IMR-90 (cell line): ENCODE results near the gene GATAD2A. TPM values are rescaled to one million over a fixed set of nuclear protein-coding genes. Genes with fewer than 3 reads are reported as not detected.

Experiments used
- ATAC-seq: fragments of 200-7000 bp; cut with Tn5 transposase; 2 replicates; pipeline ENCODE4 v1.9.1; 2020; ENCODE audit warnings: low read depth, mild to moderate bottlenecking, moderate library complexity
- BruUV-seq: library from RNA; stranded (reverse); fragments of 400-500 nt; replicated peaks from 2 replicates; lab custom pipeline; 2021; lab: Mats Ljungman, UMichigan
- CTCF ChIA-PET: fragments of 300-600 bp; formaldehyde crosslinking; extraction: SDS; loops from one replicate; lab custom pipeline; 2021; ENCODE audit warnings: antibody characterized with exemption; lab: Yijun Ruan, JAX
- POLR2A ChIA-PET: fragments of 300-600 bp; sonication (Branson Sonifier 250); formaldehyde crosslinking; loops from one replicate; lab custom pipeline; 2022; ENCODE audit warnings: antibody characterized with exemption; ENCODE audit not compliant: unreplicated experiment; lab: Charles Lee
- DNase-seq: peaks from one replicate; pipeline ENCODE4 v3.0.0; 2013
- H2AFZ ChIP-seq: replicated peaks from 2 replicates; pipeline ENCODE3; 2013; ENCODE audit warnings: low read length, mild to moderate bottlenecking; ENCODE audit not compliant: poor library complexity
- H2AK5ac ChIP-seq: 2 replicates; pipeline ENCODE4 v1.6.1; 2013; ENCODE audit warnings: low read depth, low read length, inconsistent platforms
- H2AK9ac ChIP-seq: replicated peaks from 2 replicates; pipeline ENCODE3; 2013; ENCODE audit warnings: mild to moderate bottlenecking, low read depth, low read length, moderate library complexity; ENCODE audit not compliant: poor library complexity
- H2BK120ac ChIP-seq: 2 replicates; pipeline ENCODE4 v1.6.1; 2013; ENCODE audit warnings: low read depth, low read length, inconsistent platforms
- H2BK15ac ChIP-seq: 3 replicates; pipeline ENCODE4 v1.6.1; 2013; ENCODE audit warnings: low read depth, low read length, inconsistent platforms
- H2BK20ac ChIP-seq: 2 replicates; pipeline ENCODE4 v1.6.1; 2013; ENCODE audit warnings: low read depth, mild to moderate bottlenecking, inconsistent platforms, low read length, moderate library complexity
- H2BK5ac ChIP-seq: 2 replicates; pipeline ENCODE4 v1.6.1; 2013; ENCODE audit warnings: mild to moderate bottlenecking, low read depth, low read length, inconsistent platforms; ENCODE audit not compliant: poor library complexity, severe bottlenecking
- H3K14ac ChIP-seq: replicated peaks from 2 replicates; pipeline ENCODE4 v1.6.1; 2013; ENCODE audit warnings: low read depth, low read length, inconsistent platforms
- H3K18ac ChIP-seq: 2 replicates; pipeline ENCODE4 v1.6.1; 2013; ENCODE audit warnings: low read depth, low read length, control low read depth
- H3K23ac ChIP-seq: 2 replicates; pipeline ENCODE4 v1.6.1; 2013; ENCODE audit warnings: low read depth, low read length, inconsistent platforms
- H3K27ac ChIP-seq: 2 replicates; pipeline ENCODE4 v1.5.1; 2013; ENCODE audit warnings: mild to moderate bottlenecking, control low read depth, low read length; ENCODE audit not compliant: insufficient read depth
- H3K27me3 ChIP-seq: 2 replicates; pipeline ENCODE4 v1.6.1; 2013; ENCODE audit warnings: low read length; ENCODE audit not compliant: control insufficient read depth, insufficient read depth
- H3K36me3 ChIP-seq: 2 replicates; pipeline ENCODE4 v1.6.1; 2013; ENCODE audit warnings: low read length, mixed read lengths; ENCODE audit not compliant: control insufficient read depth, insufficient read depth
- H3K4ac ChIP-seq: 2 replicates; pipeline ENCODE4 v1.6.1; 2013; ENCODE audit warnings: low read depth, low read length, inconsistent platforms
- H3K4me1 ChIP-seq: 2 replicates; pipeline ENCODE4 v1.6.1; 2013; ENCODE audit warnings: low read length, mixed read lengths; ENCODE audit not compliant: control insufficient read depth, insufficient read depth
- H3K4me2 ChIP-seq: 2 replicates; pipeline ENCODE4 v1.6.1; 2013; ENCODE audit warnings: low read depth, mild to moderate bottlenecking, control low read depth, low read length, moderate library complexity
- H3K4me3 ChIP-seq: 2 replicates; pipeline ENCODE4 v1.5.1; 2013; ENCODE audit warnings: low read depth, mild to moderate bottlenecking, control low read depth, low read length, moderate library complexity; ENCODE audit not compliant: insufficient read depth
- H3K56ac ChIP-seq: 2 replicates; pipeline ENCODE4 v1.6.1; 2013; ENCODE audit warnings: low read length, inconsistent platforms; ENCODE audit not compliant: insufficient read depth; ENCODE audit errors: extremely low read depth
- H3K79me1 ChIP-seq, 2 experiments: 2 replicates each; pipeline ENCODE4 v1.6.1; 2013; ENCODE audit warnings: low read length in 2 of 2, inconsistent platforms in 1 of 2, low read depth in 1 of 2
- H3K9ac ChIP-seq: 2 replicates; pipeline ENCODE4 v1.6.1; 2013; ENCODE audit warnings: low read depth, low read length, control low read depth
- H3K9me1 ChIP-seq: 2 replicates; pipeline ENCODE4 v1.6.1; 2013; ENCODE audit warnings: low read length, inconsistent platforms; ENCODE audit not compliant: insufficient read depth
- H3K9me3 ChIP-seq: 2 replicates; pipeline ENCODE4 v1.6.1; 2013; ENCODE audit warnings: low read length; ENCODE audit not compliant: control insufficient read depth, insufficient read depth
- H4K20me1 ChIP-seq: 2 replicates; pipeline ENCODE4 v1.6.1; 2013; ENCODE audit warnings: low read length, inconsistent platforms; ENCODE audit not compliant: insufficient read depth
- H4K5ac ChIP-seq: 2 replicates; pipeline ENCODE4 v1.6.1; 2013; ENCODE audit warnings: mild to moderate bottlenecking, low read depth, low read length, control low read depth
- H4K8ac ChIP-seq, 2 experiments: 2 replicates each; pipeline ENCODE4 v1.6.1; 2013; ENCODE audit warnings: low read depth in 2 of 2, low read length in 2 of 2, control low read depth in 1 of 2, inconsistent platforms in 1 of 2
- H4K91ac ChIP-seq: 2 replicates; pipeline ENCODE4 v1.6.1; 2013; ENCODE audit warnings: low read depth, low read length, inconsistent platforms; ENCODE audit not compliant: insufficient read depth
- BHLHE40 ChIP-seq: fragments of 150-350 bp; IDR thresholded peaks from 2 replicates; pipeline ENCODE4 v1.6.1; 2016; ENCODE audit warnings: mild to moderate bottlenecking, low read depth, low read length
- CHD1 ChIP-seq: IDR thresholded peaks from 2 replicates; pipeline ENCODE4 v1.6.1; 2012; ENCODE audit warnings: low read depth, low read length, improper control_type of control experiment
- FOS ChIP-seq: fragments of 150-350 bp; IDR thresholded peaks from 2 replicates; pipeline ENCODE4 v1.6.1; 2016; ENCODE audit warnings: low read depth, low read length
- MAFK ChIP-seq: IDR thresholded peaks from 2 replicates; pipeline ENCODE4 v1.6.1; 2012; ENCODE audit warnings: low read depth, low read length, improper control_type of control experiment
- MAZ ChIP-seq: IDR thresholded peaks from 2 replicates; pipeline ENCODE4 v1.6.1; 2012; ENCODE audit warnings: low read depth, mild to moderate bottlenecking, low read length, improper control_type of control experiment, moderate library complexity, borderline replicate concordance
- MXI1 ChIP-seq: IDR thresholded peaks from 2 replicates; pipeline ENCODE4 v1.6.1; 2012; ENCODE audit warnings: low read depth, mild to moderate bottlenecking, low read length, moderate library complexity, borderline replicate concordance
- NFE2L2 ChIP-seq: fragments of 150-350 bp; IDR thresholded peaks from 2 replicates; pipeline ENCODE4 v1.6.1; 2016; ENCODE audit warnings: low read depth, mild to moderate bottlenecking, low read length
- RAD21 ChIP-seq: IDR thresholded peaks from 2 replicates; pipeline ENCODE4 v1.6.1; 2012; ENCODE audit warnings: low read length, improper control_type of control experiment
- RCOR1 ChIP-seq: IDR thresholded peaks from 2 replicates; pipeline ENCODE4 v1.6.1; 2012; ENCODE audit warnings: mild to moderate bottlenecking, low read length, improper control_type of control experiment; ENCODE audit not compliant: insufficient replicate concordance
- RFX5 ChIP-seq: IDR thresholded peaks from 2 replicates; pipeline ENCODE4 v1.8.0; 2012; ENCODE audit warnings: low read depth, mild to moderate bottlenecking, low read length, moderate library complexity
- SMC3 ChIP-seq: fragments of 150-350 bp; IDR thresholded peaks from 2 replicates; pipeline ENCODE4 v1.6.1; 2016; ENCODE audit warnings: low read depth, mild to moderate bottlenecking, antibody characterized with exemption, low read length, moderate library complexity
- WGBS, 2 experiments: methylation state at CpG; one replicate each; pipeline versions ENCODE4 v1.1.5 to v1.1.7; 2013; ENCODE audit warnings: missing lambda C conversion rate in 2 of 2; ENCODE audit not compliant: insufficient read length in 1 of 2; ENCODE audit errors: extremely low coverage in 2 of 2; 5-methylcytosine and 5-hydroxymethylcytosine counted together
- dilution Hi-C: fragments of 300-500 bp; cut with HindIII; formaldehyde crosslinking; loops from one replicate; pipeline ENCODE4 v1.14.3; 2018; ENCODE audit warnings: low sequenced_read_pairs; ENCODE audit not compliant: unreplicated experiment
- in situ Hi-C: fragments of 300-500 bp; cut with MboI; formaldehyde crosslinking; loops from 3 replicates; pipeline ENCODE4 v1.14.3; 2019; ENCODE audit warnings: low sequenced_read_pairs, inconsistent platforms, mixed read lengths
- intact Hi-C: fragments of 100-400 bp; cut with micrococcal nuclease; formaldehyde crosslinking; loops from 2 replicates; pipeline ENCODE4 v1.10.0; 2022
- polyA plus RNA-seq, 3 experiments: library from polyadenylated mRNA; depleted of rRNA; stranded (reverse); fragments of >200 nt; gene quantifications; 2 replicates each; pipeline ENCODE4 v1.2.3, GENCODE V29; 2012; ENCODE audit warnings: low replicate concordance in 1 of 3
- total RNA-seq: library from RNA; depleted of rRNA; stranded (reverse); fragments of >200 nt; gene quantifications from 2 replicates; pipeline ENCODE4 v1.2.3, GENCODE V29; 2012
- TF ChIP-seq, protein P1 (sequence below): fragments of 150-350 bp; IDR thresholded peaks from 2 replicates; pipeline ENCODE4 v1.6.1; 2017; ENCODE audit warnings: mild to moderate bottlenecking, antibody characterized with exemption, low read length, low read depth
- TF ChIP-seq, protein P2 (sequence below): fragments of 150-350 bp; IDR thresholded peaks from 2 replicates; pipeline ENCODE4 v1.6.1; 2016; ENCODE audit warnings: low read depth, mild to moderate bottlenecking, low read length, moderate library complexity, borderline replicate concordance
- TF ChIP-seq, protein P3 (sequence below): conservative IDR thresholded peaks from 2 replicates; pipeline ENCODE4 v1.5.1; 2012; ENCODE audit warnings: mild to moderate bottlenecking, low read depth, low read length, improper control_type of control experiment

GATAD2A gene
- total and polyA plus RNA-seq, 2 of the 4 experiments (the other 2 are of a cell fraction): 23.5 to 33.2 TPM

DNA sequence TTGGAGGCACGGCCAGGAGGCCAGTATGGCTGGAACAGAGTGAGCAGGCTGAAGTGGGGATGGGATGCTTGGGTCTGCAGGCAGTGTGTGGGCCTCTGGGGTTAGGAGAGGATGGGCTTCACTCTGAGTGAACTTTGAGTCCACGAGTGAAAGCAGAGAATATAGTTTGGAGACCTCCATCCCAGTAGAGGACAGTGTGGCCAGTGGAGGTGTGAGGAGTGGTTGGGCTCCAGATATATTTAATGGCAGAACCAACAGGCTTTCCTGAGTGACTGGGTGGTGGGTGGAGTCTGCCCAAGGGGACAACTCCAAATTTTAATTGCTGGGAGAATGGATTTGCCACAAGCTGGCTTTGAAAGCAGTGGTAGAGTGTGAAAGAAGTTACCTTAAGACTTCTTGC is 27.3 kb downstream of the GATAD2A start:
- no peak for DNase-seq
- H3K4me1 ChIP-seq: peaks cover 3% of the 10 kb centered on the region
- no peak overlapping the region for H2BK20ac ChIP-seq
- H3K4me3 ChIP-seq: no peak overlapping the region
- BruUV-seq: no TSS peak
- no peak overlapping the region for H2AFZ ChIP-seq
- no peak overlapping the region for H3K23ac ChIP-seq
- H4K8ac ChIP-seq: no peak overlapping the region
- no peak overlapping the region for H2BK15ac ChIP-seq
- no peak overlapping the region for H2AK9ac ChIP-seq
- peaks cover 40% of the 10 kb centered on the region for H3K9me1 ChIP-seq
- no peak overlapping the region for H3K27ac ChIP-seq
- POLR2A ChIA-PET: no interaction called here
- dilution Hi-C loops: no loop called here
- no peak overlapping the region for H3K14ac ChIP-seq
- intact Hi-C loops: no loop called here
- H2AK5ac ChIP-seq: no peak overlapping the region
- H3K36me3 ChIP-seq: no peaks in the 10 kb centered on the region
- H4K20me1 ChIP-seq: peaks cover 94% of the 10 kb centered on the region
- no peak overlapping the region for H3K18ac ChIP-seq
- H2BK5ac ChIP-seq: no peak overlapping the region
- H4K91ac ChIP-seq: no peak overlapping the region
- H3K9me3 ChIP-seq: no peaks in the 10 kb centered on the region
- in situ Hi-C loops: no loop called here
- H3K79me1 ChIP-seq: peaks cover 15 to 92% of the 10 kb centered on the region in 2 experiments
- no peak overlapping the region for H3K9ac ChIP-seq
- H3K27me3 ChIP-seq: no peaks in the 10 kb centered on the region
- no peak overlapping the region for H3K4ac ChIP-seq
- no peak overlapping the region for H3K4me2 ChIP-seq
- no peak overlapping the region for H3K56ac ChIP-seq
- TF ChIP-seq CHD1 (no peak), MXI1 (no peak), FOS (no peak), NFE2L2 (no peak), MAZ (no peak), RCOR1 (no peak), RFX5 (no peak), SMC3 (no peak), BHLHE40 (no peak), MAFK (no peak), RAD21 (no peak)
- TF ChIP-seq, protein P1, sequence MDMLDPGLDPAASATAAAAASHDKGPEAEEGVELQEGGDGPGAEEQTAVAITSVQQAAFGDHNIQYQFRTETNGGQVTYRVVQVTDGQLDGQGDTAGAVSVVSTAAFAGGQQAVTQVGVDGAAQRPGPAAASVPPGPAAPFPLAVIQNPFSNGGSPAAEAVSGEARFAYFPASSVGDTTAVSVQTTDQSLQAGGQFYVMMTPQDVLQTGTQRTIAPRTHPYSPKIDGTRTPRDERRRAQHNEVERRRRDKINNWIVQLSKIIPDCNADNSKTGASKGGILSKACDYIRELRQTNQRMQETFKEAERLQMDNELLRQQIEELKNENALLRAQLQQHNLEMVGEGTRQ: no peak
- TF ChIP-seq, protein P2, sequence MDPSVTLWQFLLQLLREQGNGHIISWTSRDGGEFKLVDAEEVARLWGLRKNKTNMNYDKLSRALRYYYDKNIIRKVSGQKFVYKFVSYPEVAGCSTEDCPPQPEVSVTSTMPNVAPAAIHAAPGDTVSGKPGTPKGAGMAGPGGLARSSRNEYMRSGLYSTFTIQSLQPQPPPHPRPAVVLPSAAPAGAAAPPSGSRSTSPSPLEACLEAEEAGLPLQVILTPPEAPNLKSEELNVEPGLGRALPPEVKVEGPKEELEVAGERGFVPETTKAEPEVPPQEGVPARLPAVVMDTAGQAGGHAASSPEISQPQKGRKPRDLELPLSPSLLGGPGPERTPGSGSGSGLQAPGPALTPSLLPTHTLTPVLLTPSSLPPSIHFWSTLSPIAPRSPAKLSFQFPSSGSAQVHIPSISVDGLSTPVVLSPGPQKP: no peak
- TF ChIP-seq, protein P3, sequence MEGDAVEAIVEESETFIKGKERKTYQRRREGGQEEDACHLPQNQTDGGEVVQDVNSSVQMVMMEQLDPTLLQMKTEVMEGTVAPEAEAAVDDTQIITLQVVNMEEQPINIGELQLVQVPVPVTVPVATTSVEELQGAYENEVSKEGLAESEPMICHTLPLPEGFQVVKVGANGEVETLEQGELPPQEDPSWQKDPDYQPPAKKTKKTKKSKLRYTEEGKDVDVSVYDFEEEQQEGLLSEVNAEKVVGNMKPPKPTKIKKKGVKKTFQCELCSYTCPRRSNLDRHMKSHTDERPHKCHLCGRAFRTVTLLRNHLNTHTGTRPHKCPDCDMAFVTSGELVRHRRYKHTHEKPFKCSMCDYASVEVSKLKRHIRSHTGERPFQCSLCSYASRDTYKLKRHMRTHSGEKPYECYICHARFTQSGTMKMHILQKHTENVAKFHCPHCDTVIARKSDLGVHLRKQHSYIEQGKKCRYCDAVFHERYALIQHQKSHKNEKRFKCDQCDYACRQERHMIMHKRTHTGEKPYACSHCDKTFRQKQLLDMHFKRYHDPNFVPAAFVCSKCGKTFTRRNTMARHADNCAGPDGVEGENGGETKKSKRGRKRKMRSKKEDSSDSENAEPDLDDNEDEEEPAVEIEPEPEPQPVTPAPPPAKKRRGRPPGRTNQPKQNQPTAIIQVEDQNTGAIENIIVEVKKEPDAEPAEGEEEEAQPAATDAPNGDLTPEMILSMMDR: no peak
- H4K5ac ChIP-seq: no peak overlapping the region
- 100% methylated on average over 1 of the region's 2 CpGs; no CpG with 5 or more reads in 1 of the 2 experiments for WGBS, 2 experiments
- H2BK120ac ChIP-seq: no peak overlapping the region
- no peak for ATAC-seq
- CTCF ChIA-PET: no interaction called here
